ENCODE data around the gene LRRN4.
"Not testable (repeated sequence)": the region's sequence is repeated elsewhere in the genome, so short reads cannot be mapped to it uniquely, and the experiment has no call there.

LRRN4 gene

GRCh38 chr20:6058684-6059295, 4.9 kb upstream of the LRRN4 start:
- DNase-seq = peak; percentile 58 to 77

- no peak for DNase-seq
Measured at GRCh38 chr20:6057691-6058090, 3.8 kb upstream of the LRRN4 start.

DNA sequence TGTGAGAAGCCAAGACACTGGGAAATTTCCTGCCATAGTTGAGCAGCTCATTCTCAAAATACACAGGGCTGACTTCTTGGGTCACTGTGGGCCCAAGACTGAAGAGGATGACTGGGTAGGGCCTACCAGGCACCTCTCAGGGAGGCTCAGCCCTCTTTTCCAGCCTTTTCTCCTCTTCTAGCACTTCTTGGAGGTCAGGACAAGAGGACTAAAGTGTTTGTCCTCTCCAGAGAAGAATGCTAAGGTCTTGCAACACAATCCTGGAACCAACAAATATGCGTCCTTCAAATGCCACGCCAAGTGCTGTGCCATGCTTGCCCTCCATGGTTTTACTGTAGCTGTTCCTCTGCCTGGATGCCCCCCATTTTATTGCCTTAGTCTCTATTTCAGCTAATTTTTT, 3.3 kb upstream of the LRRN4 start:
- DNase-seq = no peak

DNA sequence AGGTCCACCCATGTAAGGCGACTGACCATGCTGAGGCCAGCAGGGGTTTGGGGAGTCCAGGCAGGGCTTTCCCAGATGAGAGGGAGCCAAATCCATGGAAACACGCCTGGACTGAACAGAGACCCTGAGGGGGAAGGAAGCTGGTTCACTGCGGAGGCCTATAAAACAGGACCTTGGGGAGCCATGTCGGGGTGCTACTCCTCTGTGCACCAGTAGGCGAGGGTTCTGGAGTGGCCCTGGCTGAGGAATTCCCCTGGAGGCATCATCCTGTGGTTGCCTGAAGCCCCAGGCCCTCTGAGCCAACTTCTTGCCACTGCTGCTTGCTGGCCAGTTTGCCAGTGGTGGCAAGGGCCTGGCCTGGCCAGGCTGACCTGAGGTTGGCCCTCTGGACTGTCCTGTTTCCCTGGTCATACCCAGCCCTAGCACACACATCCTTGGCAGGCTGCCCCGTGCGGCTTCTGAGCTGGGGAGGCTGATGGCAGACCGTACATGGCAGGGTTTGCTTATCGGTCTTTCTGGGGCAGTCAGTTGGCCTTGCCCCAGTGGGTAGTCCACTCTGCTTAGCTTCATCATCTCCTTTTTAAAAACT, 2.2 kb upstream of the LRRN4 start:
- no peak for DNase-seq

- DNase-seq = no peak
Measured at GRCh38 chr20:6055161-6055783, 1.4 kb upstream of the LRRN4 start.

DNA sequence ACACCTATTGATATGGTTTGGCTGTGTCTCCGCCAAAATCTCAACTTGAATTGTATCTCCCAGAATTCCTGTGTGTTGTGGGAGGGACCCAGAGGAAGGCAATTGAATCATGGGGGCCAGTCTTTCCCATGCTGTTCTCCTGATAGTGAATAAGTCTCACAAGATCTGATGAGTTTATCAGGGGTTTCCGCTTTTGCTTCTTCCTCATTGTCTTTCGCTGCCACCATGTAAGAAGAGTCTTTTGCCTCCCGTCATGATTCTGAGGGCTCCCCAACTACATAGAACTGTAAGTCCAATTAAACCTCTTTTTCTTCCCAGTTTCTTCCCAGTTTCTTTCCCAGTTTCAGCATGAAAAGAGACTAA, 810 bp upstream of the LRRN4 start:
- peak in 1 of 2 experiments; percentile 26 for DNase-seq

GRCh38 chr20:6053064-6053775, 640 bp downstream of the LRRN4 start:
- DNase-seq = no peak

GRCh38 chr20:6051505-6051904, 2.4 kb downstream of the LRRN4 start:
- DNase-seq = no peak

GRCh38 chr20:6048391-6048790, 5.5 kb downstream of the LRRN4 start:
- DNase-seq = no peak

- DNase-seq = no peak
Measured at GRCh38 chr20:6046432-6046831, 7.4 kb downstream of the LRRN4 start.

DNA sequence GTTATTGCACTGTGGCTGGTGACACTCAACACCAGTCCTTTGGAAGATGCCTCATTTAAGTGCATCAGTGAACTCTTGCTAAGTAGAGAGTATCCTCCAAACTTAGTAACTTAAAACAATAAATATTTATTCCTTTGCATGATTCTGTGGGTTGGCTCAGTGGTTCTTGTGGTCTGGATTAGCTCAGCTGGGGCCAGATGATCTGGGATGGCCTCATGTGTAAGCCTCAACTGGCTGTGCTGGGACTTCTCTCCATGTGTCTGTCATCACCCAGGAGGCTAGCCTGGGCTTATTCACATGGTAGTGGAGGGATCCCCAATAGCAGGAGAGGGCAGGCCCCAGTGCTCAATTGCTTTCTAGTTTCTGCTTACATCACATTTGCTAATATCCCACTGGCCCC, 8.3 kb downstream of the LRRN4 start:
- DNase-seq = no peak

GRCh38 chr20:6044115-6044514, 9.7 kb downstream of the LRRN4 start:
- DNase-seq = no peak

DNA sequence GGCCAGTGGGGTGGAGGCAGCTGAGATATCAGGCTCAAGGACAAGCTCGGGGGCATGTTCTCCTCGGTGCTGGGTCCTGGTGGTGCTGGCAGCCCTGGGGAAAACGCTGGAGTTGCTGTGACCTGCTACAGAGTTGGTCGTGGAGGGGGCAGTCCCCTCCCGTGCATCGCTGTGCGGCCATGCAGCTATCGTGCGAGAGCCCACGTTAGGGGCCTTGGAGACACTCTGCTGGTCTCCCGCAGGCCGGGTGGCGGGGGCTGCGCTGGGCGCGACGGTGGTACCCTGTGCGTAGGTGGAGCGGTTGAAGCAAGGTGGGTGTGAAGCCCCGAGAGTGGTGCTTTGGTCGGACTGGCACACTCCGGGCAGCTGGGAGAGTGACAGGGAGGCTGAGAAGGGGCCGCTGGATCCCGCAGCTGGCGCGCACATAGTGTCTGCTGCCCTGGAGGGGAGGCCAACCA, 12.0 kb downstream of the LRRN4 start:
- no peak for DNase-seq

DNA sequence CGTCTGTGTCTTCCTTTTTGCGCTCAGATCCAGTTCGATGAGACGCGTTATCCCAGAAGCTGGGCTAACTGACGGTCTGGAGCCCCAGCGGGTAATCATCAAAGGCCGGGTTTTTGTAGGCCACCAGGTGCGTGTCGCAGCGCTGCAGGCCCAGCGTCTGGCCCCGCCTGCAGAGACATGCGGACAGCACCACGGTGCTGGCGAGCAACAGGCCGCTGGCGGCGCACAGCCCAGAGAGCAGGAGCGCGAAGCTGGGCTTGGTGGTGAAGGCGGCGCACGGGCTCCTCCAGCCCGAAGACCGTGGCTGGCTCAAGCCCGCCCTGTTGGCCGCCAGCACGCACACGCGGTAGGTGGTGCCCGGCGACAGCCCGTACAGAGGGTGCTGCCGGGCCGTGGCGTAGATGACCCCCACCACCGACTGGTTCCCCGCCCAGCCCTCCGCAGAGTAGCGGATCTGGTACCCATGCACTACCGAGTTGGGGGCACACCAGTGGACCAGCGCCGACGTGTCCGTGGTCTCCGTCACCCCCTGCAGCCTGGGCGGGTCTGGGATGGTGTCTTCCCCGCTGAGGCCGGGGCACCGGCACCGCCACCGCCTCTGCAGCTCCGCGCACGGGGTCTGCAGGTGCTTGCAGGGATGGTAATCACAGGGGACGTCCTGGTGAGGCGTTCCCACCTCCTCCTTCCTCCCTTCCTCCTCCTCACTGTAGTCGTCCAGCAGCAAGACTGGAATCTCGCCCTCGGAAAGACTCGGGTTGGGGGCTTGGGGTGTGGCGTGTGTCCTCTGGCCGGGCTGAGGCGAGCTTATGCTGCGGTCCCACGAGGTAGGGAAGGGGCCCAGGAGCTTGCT, 12.7 kb downstream of the LRRN4 start:
- no peak for DNase-seq

GRCh38 chr20:6040540-6040939, 13.3 kb downstream of the LRRN4 start:
- DNase-seq = no peak

GRCh38 chr20:6039766-6040165, 14.1 kb downstream of the LRRN4 start:
- no peak for DNase-seq

GRCh38 chr20:6038256-6038655, 15.6 kb downstream of the LRRN4 start:
- no peak for DNase-seq

GRCh38 chr20:6037082-6037481, 16.8 kb downstream of the LRRN4 start:
- DNase-seq = no peak

DNA sequence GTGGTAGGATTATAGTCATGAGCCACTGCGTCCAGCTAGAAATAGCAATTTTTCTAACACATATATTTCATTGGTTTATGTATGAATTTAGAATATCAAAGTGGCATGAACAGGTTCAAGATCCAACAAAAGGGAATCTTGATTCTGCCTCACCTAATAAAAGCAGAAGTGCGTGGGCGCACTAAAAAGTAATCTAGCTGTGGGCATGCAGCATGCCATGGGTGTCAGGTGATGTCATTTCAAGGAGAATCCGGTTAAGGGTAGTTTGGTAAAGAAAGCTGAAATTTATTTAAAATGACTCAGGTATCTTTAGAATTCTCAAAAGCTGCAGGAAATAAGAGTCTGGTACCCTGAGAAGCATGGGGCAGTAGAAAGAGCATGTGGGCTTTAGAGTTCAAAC, 17.6 kb downstream of the LRRN4 start:
- DNase-seq = no peak

DNA sequence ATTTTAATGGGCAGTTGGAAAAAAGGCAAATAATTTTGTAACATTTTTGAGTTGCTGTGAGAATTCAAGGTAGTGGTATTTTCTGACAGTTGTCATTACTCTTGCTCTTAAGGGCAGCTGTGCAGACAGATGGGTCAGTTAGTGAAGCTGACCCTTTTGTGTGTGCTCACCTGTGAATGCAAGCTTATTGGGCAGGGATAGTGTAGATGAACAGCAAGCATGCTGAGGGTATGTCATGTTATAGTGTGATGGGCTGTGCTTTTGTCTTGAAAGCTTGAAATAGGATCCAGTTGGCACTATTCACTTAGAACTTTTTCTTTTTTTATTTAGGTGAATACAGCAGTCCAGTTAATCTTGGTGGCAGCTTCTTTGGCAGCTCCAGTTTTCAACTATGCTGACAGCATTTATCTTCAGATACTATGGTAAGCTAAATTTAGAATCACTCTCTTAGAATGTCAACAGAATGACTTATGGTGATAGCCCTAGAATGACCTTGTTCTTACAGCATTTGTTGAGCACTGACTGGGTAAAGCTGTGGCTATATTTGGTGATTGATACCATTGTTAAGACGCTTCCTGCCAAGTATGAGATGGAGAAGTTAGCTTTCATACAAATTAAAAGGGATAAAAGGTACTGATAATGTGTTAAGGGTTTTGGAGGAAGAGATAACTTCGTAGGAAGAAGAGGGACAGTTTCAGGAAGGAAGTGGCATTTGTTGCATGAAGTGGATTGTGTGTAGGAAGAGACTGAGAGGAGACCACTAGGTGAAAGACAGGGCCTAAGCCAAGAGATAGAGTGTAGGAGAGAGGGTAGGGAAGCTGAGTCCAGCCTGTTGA, 19.5 kb downstream of the LRRN4 start:
- peak; percentile 32 to 44 for DNase-seq

DNA sequence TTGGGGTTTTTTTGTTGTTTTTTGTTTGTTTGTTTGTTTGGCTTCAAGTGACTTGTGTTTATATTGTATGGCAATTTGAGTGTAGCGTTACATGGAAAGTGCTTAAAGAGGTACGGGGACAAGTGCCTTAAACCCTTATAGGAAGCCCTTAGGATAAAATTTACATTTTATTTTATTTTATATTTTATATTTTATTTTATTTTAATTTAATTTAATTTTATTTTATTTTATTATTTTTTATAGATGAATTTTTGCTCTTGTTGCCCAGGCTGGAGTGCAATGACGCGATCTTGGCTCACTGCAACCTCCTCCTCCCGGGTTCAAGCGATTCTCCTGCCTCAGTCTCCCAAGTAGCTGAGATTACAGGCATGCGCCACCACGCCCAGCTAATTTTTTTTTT, 21.0 kb downstream of the LRRN4 start:
- DNase-seq = not testable (repeated sequence)

GRCh38 chr20:6030453-6031080, 23.3 kb downstream of the LRRN4 start:
- DNase-seq = no peak
